Measurements from ENCODE around the gene CMTM7. TPM values are rescaled to one million over a fixed set of nuclear protein-coding genes. Genes with fewer than 3 reads are reported as not detected.

Gene CMTM7
- total and polyA plus RNA-seq, 10 of the 15 experiments (the other 5 are each of a cell fraction or from before 2014, with no cell fraction given): 3.7 to 36.4 (median 14.7) TPM

GRCh38 chr3:32495609-32496008 lies 104.0 kb downstream of the CMTM7 start:
- 70% methylated on average over 2 of the region's 2 CpGs for WGBS (ENCODE audit: insufficient coverage, insufficient replicate concordance, low lambda C conversion rate, missing lambda C conversion rate)
- H3K4me2 ChIP-seq (ENCODE audit: control insufficient read depth, insufficient read depth): peak overlapping the region; percentile 50; the same call in 1 of the 2 replicates
- FAIRE-seq: no peak
- no peaks in the 10 kb centered on the region for H3K9me3 ChIP-seq (replicated peaks; ENCODE audit: control insufficient read depth, insufficient read depth, low read length)
- H3K36me3 ChIP-seq (ENCODE audit: control insufficient read depth in 2 of 2, insufficient read depth in 2 of 2, low read length in 1 of 2): no peaks in the 10 kb centered on the region
- no peak for DNase-seq (ENCODE audit: low read depth, low spot score)
- peaks cover 9% of the 10 kb centered on the region for H3K79me2 ChIP-seq (ENCODE audit: control insufficient read depth, insufficient read depth, low read length)
- no TSS peak for BruUV-seq (replicated peaks)
- CTCF ChIA-PET: interaction anchor here (1.1 to 4.7 kb wide), 7 partner anchors 19 to 183 kb away, joined by 3 to 41 read pairs (median 5); no protein-coding TSS in a partner anchor
- POLR2A ChIA-PET: interaction anchor here (0.5 to 1.4 kb wide), 3 partner anchors 17 to 89 kb away, joined by 4 to 6 read pairs (median 4); no protein-coding TSS in a partner anchor
- in situ Hi-C loops (cut with MboI): no loop called here
- RAD21 ChIA-PET (ENCODE audit: unreplicated experiment): interaction anchor here (0.8 to 2.0 kb wide), 4 partner anchors 14 to 72 kb away, joined by 3 to 13 read pairs (median 4); no protein-coding TSS in a partner anchor
- no peaks in the 10 kb centered on the region for H4K20me1 ChIP-seq (ENCODE audit: control insufficient read depth, insufficient read depth)
- H3K27me3 ChIP-seq (replicated peaks in 1 of 2; ENCODE audit: control insufficient read depth in 2 of 2, insufficient read depth in 2 of 2, low read length in 1 of 2): no peaks in the 10 kb centered on the region
- no peak overlapping the region for H3K9ac ChIP-seq (ENCODE audit: control insufficient read depth, insufficient read depth, low read length)
- intact Hi-C loops (cut with micrococcal nuclease; ENCODE audit: unreplicated experiment): loop anchor here (2.0 kb wide), 1 partner anchor 57 kb away; no protein-coding TSS in a partner anchor
- 0 out of 3 replicates have a peak, but pooled peaks have one; percentile 5 for ATAC-seq
- H3K4me3 ChIP-seq: no peak overlapping the region
- no peak overlapping the region for H2AFZ ChIP-seq (ENCODE audit: control insufficient read depth, low read depth, low read length)
- SMC1A ChIA-PET (ENCODE audit: uncharacterized antibody, unreplicated experiment): interaction anchor here (0.8 to 2.3 kb wide), 6 partner anchors 12 to 99 kb away, joined by 3 to 7 read pairs (median 3); no protein-coding TSS in a partner anchor
- peaks cover 23% of the 10 kb centered on the region for H3K4me1 ChIP-seq (ENCODE audit: control insufficient read depth, insufficient read depth, low read length)
- H3K27ac ChIP-seq (ENCODE audit: control insufficient read depth, insufficient read depth): no peak overlapping the region
- TF ChIP-seq IKZF1 (conservative IDR thresholded peaks at IDR 0.05) (0 out of 2 replicates have a peak, but pooled peaks have one; percentile 19), NR2F1 (conservative IDR thresholded peaks at IDR 0.05) (peak; percentile 32; the same call in 1 of the 2 replicates), E4F1 (IDR thresholded peaks at IDR 0.05; ENCODE audit: borderline replicate concordance, partially characterized antibody) (no peak), MAX (IDR thresholded peaks at IDR 0.05; ENCODE audit: low read depth, low read length) (no peak), STAT1 (conservative IDR thresholded peaks at IDR 0.05) (no peak), PML (IDR thresholded peaks at IDR 0.05; ENCODE audit: low read length) (no peak), GABPA (IDR thresholded peaks at IDR 0.05; ENCODE audit: low read depth) (no peak), ZBTB40 (IDR thresholded peaks at IDR 0.05; ENCODE audit: borderline replicate concordance) (no peak), MTA3 (IDR thresholded peaks at IDR 0.05; ENCODE audit: borderline replicate concordance, low read length) (no peak), ZBTB33 (IDR thresholded peaks at IDR 0.05) (no peak), RFX5 (IDR thresholded peaks at IDR 0.05; ENCODE audit: low read depth, low read length) (no peak), SMARCA5 (IDR thresholded peaks at IDR 0.05) (no peak), MEF2B (IDR thresholded peaks at IDR 0.05; ENCODE audit: partially characterized antibody, poor library complexity, severe bottlenecking) (no peak), CBX5 (IDR thresholded peaks at IDR 0.05; ENCODE audit: low read depth) (no peak), ZNF217 (IDR thresholded peaks at IDR 0.05) (no peak), NFYA (IDR thresholded peaks at IDR 0.05; ENCODE audit: borderline replicate concordance, low read depth, low read length) (no peak)
